HepG2 (cell line): ENCODE data around the gene CST8. TPM values are rescaled to one million over a fixed set of nuclear protein-coding genes. Genes with fewer than 3 reads are reported as not detected.

Experiments
- AKNA ChIP-seq: sonication (generic); formaldehyde crosslinking; IDR thresholded peaks from 2 replicates; pipeline ENCODE4 v1.4.0; 2020; ENCODE audit warnings: missing genetic modification reagents, borderline replicate concordance
- ATRX ChIP-seq: sonication (generic); formaldehyde crosslinking; IDR thresholded peaks from 2 replicates; pipeline ENCODE4 v1.4.0; 2020; ENCODE audit warnings: missing genetic modification reagents, borderline replicate concordance
- CEBPZ ChIP-seq: IDR thresholded peaks from 2 replicates; pipeline ENCODE4 v1.6.1; 2012; ENCODE audit warnings: low read length, improper control_type of control experiment
- EP300 ChIP-seq, 3 experiments: sonication (generic) in 1 of 3; formaldehyde crosslinking in 1 of 3; IDR thresholded peaks; 2 replicates each; pipeline versions ENCODE4 v1.5.1 to v1.6.1; 2011 to 2020; ENCODE audit warnings: low read depth in 2 of 3, low read length in 2 of 3, borderline replicate concordance in 1 of 3, improper control_type of control experiment in 1 of 3, mild to moderate bottlenecking in 1 of 3, missing genetic modification reagents in 1 of 3, moderate library complexity in 1 of 3
- HDAC2 ChIP-seq: sonication (generic); formaldehyde crosslinking; IDR thresholded peaks from 2 replicates; pipeline ENCODE4 v1.4.0; 2020; ENCODE audit warnings: missing genetic modification reagents
- PHF21A ChIP-seq: sonication (generic); formaldehyde crosslinking; IDR thresholded peaks from 2 replicates; pipeline ENCODE4 v1.5.0; 2020; ENCODE audit warnings: mild to moderate bottlenecking, missing genetic modification reagents
- TBX2 ChIP-seq: sonication (generic); formaldehyde crosslinking; IDR thresholded peaks from 2 replicates; pipeline ENCODE4 v1.5.0; 2020; ENCODE audit warnings: missing genetic modification reagents, mild to moderate bottlenecking, borderline replicate concordance
- ZMYM3 ChIP-seq: sonication (generic); formaldehyde crosslinking; IDR thresholded peaks from 2 replicates; pipeline ENCODE4 v1.5.1; 2020; ENCODE audit warnings: mild to moderate bottlenecking, missing genetic modification reagents
- polyA plus RNA-seq, 8 experiments: library from polyadenylated mRNA; depleted of rRNA in 3 of 8; stranded (reverse) in 7 of 8; unstranded in 1 of 8; fragments of >200 nt; fragmentation: Illumina TruSeq in 4 of 8; extraction: Trizol in 4 of 8; gene quantifications; 2 replicates each; pipeline versions ENCODE4 v1.2.1 to v1.2.3, GENCODE V29; 2011 to 2016; ENCODE audit warnings: low read depth in 4 of 8, missing spikeins in 1 of 8, mixed read lengths in 1 of 8; ENCODE audit not compliant: insufficient read depth in 1 of 8
- total RNA-seq, 5 experiments: library from RNA; depleted of rRNA; stranded (reverse); fragments of >200 nt; fragmentation: Illumina TruSeq; extraction: Trizol; gene quantifications; 2 replicates each; pipeline ENCODE4 v1.2.3, GENCODE V29; 2016; ENCODE audit warnings: low read depth in 1 of 5

CST8 gene
- total and polyA plus RNA-seq, 2 of the 13 experiments (the other 11 are each of a cell fraction or from before 2014, with no cell fraction given), result not detected

- TF ChIP-seq CEBPZ (no peak), EP300 (IDR thresholded peaks at IDR 0.05; ENCODE audit: low read depth in 2 of 2, low read length in 2 of 2) (peak in 1 of 2 experiments; percentile 30; a peak in 1 of 4 replicates), EP300 (CRISPR knock-in tag; IDR thresholded peaks at IDR 0.05; ENCODE audit: borderline replicate concordance) (no peak), AKNA (no peak), PHF21A (0 out of 2 replicates have a peak, but pooled peaks have one; percentile 25), TBX2 (peak; percentile 26; the same call in 1 of the 2 replicates), ATRX (CRISPR knock-in tag) (no peak), HDAC2 (CRISPR knock-in tag) (no peak), ZMYM3 (CRISPR knock-in tag) (peak; percentile 19; the same call in 1 of the 2 replicates)
- TF ChIP-seq, all 625 proteins: peak for 12
Measured at GRCh38 chr20:23493172-23493772, 2.4 kb downstream of the CST8 start (continued).
